Chondrocyte (in vitro differentiated cells): ENCODE data around the gene IPP. TPM values are rescaled to one million over a fixed set of nuclear protein-coding genes. Genes with fewer than 3 reads are reported as not detected.

Source experiments
- DNase-seq: peaks from one replicate; pipeline ENCODE4 v3.0.0; 2021; ENCODE audit warnings: mixed read lengths, low spot score
- H3K27ac Mint-ChIP-seq: one replicate; pipeline ENCODE4 v1.8.0; 2021; ENCODE audit warnings: mild to moderate bottlenecking, moderate library complexity, mixed read lengths; ENCODE audit not compliant: unreplicated experiment
- H3K27me3 Mint-ChIP-seq: 2 replicates; pipeline ENCODE4 v1.8.0; 2021; ENCODE audit warnings: low read depth, mixed read lengths
- H3K36me3 Mint-ChIP-seq: 2 replicates; pipeline ENCODE4 v1.8.0; 2021; ENCODE audit warnings: low read depth, mixed read lengths
- H3K4me1 Mint-ChIP-seq: 2 replicates; pipeline ENCODE4 v1.8.0; 2021; ENCODE audit warnings: low read depth, mild to moderate bottlenecking, mixed read lengths
- H3K4me3 Mint-ChIP-seq: one replicate; pipeline ENCODE4 v1.8.0; 2021; ENCODE audit warnings: mild to moderate bottlenecking, moderate library complexity, mixed read lengths; ENCODE audit not compliant: unreplicated experiment
- H3K9me3 Mint-ChIP-seq: 2 replicates; pipeline ENCODE4 v1.8.0; 2021; ENCODE audit warnings: low read depth, mixed read lengths
- total RNA-seq: library from RNA; stranded (reverse); gene quantifications from 3 replicates; pipeline ENCODE4 v1.2.1, GENCODE V29; 2021
- TF ChIP-seq, protein P1 (sequence below): fragments of 200-600 bp; sonication (generic); IDR thresholded peaks from 2 replicates; pipeline ENCODE4 v1.5.0; 2021; ENCODE audit warnings: antibody characterized with exemption, mild to moderate bottlenecking, moderate library complexity

Gene IPP
- total RNA-seq, 1 donor from 2014 or later: 20.4 TPM

DNA sequence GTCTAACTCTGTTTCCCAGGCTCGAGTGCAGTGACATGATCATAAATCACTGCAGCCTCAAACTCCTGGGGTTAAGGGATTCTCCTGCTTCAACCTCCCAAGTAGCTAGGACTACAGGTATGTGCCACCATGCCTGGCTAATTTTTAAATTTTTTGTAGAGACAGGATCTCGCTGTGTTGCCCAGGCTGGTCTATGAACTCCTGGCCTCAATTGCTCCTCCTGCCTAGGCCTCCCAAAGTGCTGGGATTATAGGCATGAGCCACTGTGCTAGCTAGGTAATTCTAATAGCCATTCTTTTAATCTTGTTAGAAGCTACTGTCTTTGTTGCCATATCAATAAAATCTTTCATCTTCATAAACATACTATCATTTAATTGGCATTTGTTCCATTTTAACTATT, 39.1 kb upstream of the IPP start:
- Mint-ChIP-seq H3K4me3 (no peak overlapping the region), H3K36me3 (no peaks in the 10 kb centered on the region), H3K27ac (no peak overlapping the region), H3K27me3 (peaks cover 4% of the 10 kb centered on the region), H3K4me1 (no peaks in the 10 kb centered on the region), H3K9me3 (no peaks in the 10 kb centered on the region)
- DNase-seq: no peak
- TF ChIP-seq, protein P1, sequence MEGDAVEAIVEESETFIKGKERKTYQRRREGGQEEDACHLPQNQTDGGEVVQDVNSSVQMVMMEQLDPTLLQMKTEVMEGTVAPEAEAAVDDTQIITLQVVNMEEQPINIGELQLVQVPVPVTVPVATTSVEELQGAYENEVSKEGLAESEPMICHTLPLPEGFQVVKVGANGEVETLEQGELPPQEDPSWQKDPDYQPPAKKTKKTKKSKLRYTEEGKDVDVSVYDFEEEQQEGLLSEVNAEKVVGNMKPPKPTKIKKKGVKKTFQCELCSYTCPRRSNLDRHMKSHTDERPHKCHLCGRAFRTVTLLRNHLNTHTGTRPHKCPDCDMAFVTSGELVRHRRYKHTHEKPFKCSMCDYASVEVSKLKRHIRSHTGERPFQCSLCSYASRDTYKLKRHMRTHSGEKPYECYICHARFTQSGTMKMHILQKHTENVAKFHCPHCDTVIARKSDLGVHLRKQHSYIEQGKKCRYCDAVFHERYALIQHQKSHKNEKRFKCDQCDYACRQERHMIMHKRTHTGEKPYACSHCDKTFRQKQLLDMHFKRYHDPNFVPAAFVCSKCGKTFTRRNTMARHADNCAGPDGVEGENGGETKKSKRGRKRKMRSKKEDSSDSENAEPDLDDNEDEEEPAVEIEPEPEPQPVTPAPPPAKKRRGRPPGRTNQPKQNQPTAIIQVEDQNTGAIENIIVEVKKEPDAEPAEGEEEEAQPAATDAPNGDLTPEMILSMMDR: no peak

DNA sequence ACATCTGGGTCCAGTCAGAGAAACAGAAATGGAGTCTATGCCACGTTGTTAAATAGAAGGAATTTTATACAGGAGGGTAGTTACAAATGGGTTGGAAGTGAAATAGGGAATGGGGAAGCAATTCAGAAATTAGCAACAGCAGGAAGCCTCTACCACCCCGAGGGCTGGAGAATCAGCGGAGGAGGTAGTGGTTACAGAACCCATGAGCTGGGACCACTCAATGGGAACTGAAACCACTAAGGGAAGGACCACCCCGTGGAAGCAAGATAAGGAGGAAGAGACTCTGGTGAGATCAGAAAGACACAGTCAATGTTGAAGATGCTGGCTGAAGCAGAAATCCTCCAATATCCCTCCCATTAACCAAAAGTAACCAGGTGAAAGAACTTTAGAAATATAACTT, 37.5 kb upstream of the IPP start:
- DNase-seq: no peak
- H3K9me3 Mint-ChIP-seq: no peaks in the 10 kb centered on the region
- peaks cover 2% of the 10 kb centered on the region for H3K27me3 Mint-ChIP-seq
- no peak overlapping the region for H3K27ac Mint-ChIP-seq
- H3K36me3 Mint-ChIP-seq: no peaks in the 10 kb centered on the region
- no peak overlapping the region for H3K4me3 Mint-ChIP-seq
- no peaks in the 10 kb centered on the region for H3K4me1 Mint-ChIP-seq
- TF ChIP-seq, protein P1: no peak

DNA sequence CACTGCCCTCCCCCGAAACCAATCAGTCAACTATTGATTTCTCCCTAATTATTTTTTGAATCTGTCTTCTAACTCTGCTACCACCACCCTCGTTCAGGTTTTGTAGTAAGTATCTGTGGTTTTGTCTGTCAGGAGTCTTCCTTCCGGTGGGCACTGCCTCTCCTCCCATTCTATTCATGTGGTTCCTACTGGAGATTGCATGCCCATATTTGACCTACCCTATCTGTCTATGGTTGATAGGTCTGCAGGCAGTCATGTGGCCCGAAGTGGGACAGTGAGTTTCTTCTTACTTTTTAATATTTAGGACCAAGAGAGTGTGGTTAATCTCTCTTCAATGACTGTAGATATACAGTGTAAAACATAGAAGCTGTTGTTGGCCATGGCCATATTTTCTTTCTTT, 35.1 kb upstream of the IPP start:
- Mint-ChIP-seq H3K27me3 (peaks cover 11% of the 10 kb centered on the region), H3K4me1 (no peaks in the 10 kb centered on the region), H3K9me3 (no peaks in the 10 kb centered on the region), H3K4me3 (no peak overlapping the region), H3K27ac (no peak overlapping the region), H3K36me3 (no peaks in the 10 kb centered on the region)
- TF ChIP-seq, protein P1: no peak
- no peak for DNase-seq

DNA sequence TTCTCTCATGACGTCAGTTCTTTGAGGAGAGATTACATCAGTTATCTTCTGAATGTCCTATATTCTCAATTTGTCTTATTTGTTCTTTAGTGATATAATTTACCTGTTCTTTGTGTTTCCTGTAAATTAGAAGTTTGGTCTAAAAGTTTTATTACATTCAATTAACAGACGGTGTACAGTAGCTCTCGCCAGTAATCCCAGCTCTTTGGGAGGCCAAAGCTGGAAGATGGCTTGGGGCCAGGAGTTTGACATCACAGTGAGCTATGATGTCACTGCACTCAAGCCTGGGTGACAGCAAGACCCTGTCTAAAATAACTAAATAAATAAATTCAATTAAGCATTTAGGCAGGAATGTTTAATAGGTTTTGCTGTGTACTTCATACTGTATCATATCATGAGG, 25.3 kb upstream of the IPP start:
- Mint-ChIP-seq H3K27ac (no peak overlapping the region), H3K36me3 (no peaks in the 10 kb centered on the region), H3K4me3 (no peak overlapping the region), H3K9me3 (no peaks in the 10 kb centered on the region), H3K4me1 (no peaks in the 10 kb centered on the region), H3K27me3 (peaks cover 5% of the 10 kb centered on the region)
- TF ChIP-seq, protein P1: no peak
- no peak for DNase-seq

DNA sequence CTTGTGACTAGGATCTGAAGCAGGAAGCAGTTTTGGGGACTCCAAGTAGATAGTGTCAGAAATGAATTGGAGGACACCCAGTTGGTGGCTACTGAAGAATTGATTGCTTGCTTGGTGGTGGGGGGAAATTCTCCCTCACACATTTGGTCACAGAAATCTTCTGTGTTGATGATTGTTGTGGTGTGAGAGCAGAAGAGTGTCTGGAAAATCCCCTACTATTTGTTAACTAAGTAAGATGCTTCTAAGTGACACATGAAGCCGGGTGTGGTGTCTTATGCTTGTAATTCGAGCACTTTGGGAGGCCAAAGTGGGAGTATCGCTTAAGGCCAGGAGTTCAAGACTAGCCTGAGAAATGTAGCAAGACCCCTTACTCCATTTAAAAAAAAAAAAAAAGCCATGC, 22.5 kb upstream of the IPP start:
- H3K9me3 Mint-ChIP-seq: no peaks in the 10 kb centered on the region
- no peak overlapping the region for H3K4me3 Mint-ChIP-seq
- no peaks in the 10 kb centered on the region for H3K36me3 Mint-ChIP-seq
- no peaks in the 10 kb centered on the region for H3K27me3 Mint-ChIP-seq
- TF ChIP-seq, protein P1: no peak
- peaks cover 13% of the 10 kb centered on the region for H3K4me1 Mint-ChIP-seq
- no peak overlapping the region for H3K27ac Mint-ChIP-seq
- no peak for DNase-seq
